ENCODE results near the gene C3orf22. TPM values are rescaled to one million over a fixed set of nuclear protein-coding genes. Genes with fewer than 3 reads are reported as not detected.

Gene C3orf22
- total RNA-seq, 1 experiment from 2014 or later: not detected

GRCh38 chr3:126529585-126530170, 29.1 kb downstream of the C3orf22 start:
- H3K27me3 ChIP-seq (ENCODE audit: low read length): no peaks in the 10 kb centered on the region
- no peak for DNase-seq
- no peaks in the 10 kb centered on the region for H3K9me3 ChIP-seq (ENCODE audit: low read length)
- no peak overlapping the region for H3K27ac ChIP-seq (ENCODE audit: low read length)
- no peak overlapping the region for H3K9ac ChIP-seq (ENCODE audit: low read length)
- H2AFZ ChIP-seq (ENCODE audit: low read length): no peak overlapping the region
- no peaks in the 10 kb centered on the region for H3K4me1 ChIP-seq (ENCODE audit: low read length)
- no peak overlapping the region for H3K4me2 ChIP-seq (ENCODE audit: low read depth, low read length, poor library complexity, severe bottlenecking)
- H3K79me2 ChIP-seq (ENCODE audit: low read length): no peaks in the 10 kb centered on the region
- H4K20me1 ChIP-seq (ENCODE audit: insufficient read depth, low read depth, low read length): no peaks in the 10 kb centered on the region
- no peaks in the 10 kb centered on the region for H3K36me3 ChIP-seq (ENCODE audit: insufficient read depth, low read length)
- no peaks in the 10 kb centered on the region for H3K9me2 ChIP-seq (replicated peaks; ENCODE audit: insufficient read depth, low read length)
- no peak overlapping the region for H3K4me3 ChIP-seq (ENCODE audit: low read length)

- H3K9ac ChIP-seq (ENCODE audit: low read length): no peak overlapping the region
- H3K9me2 ChIP-seq (replicated peaks; ENCODE audit: insufficient read depth, low read length): no peaks in the 10 kb centered on the region
- no peaks in the 10 kb centered on the region for H3K27me3 ChIP-seq (ENCODE audit: low read length)
- no peak overlapping the region for H3K27ac ChIP-seq (ENCODE audit: low read length)
- H3K4me2 ChIP-seq (ENCODE audit: low read depth, low read length, poor library complexity, severe bottlenecking): no peak overlapping the region
- H3K4me3 ChIP-seq (ENCODE audit: low read length): no peak overlapping the region
- no peaks in the 10 kb centered on the region for H3K79me2 ChIP-seq (ENCODE audit: low read length)
- no peak overlapping the region for H2AFZ ChIP-seq (ENCODE audit: low read length)
- no peaks in the 10 kb centered on the region for H3K36me3 ChIP-seq (ENCODE audit: insufficient read depth, low read length)
- no peak for DNase-seq
- no peaks in the 10 kb centered on the region for H3K9me3 ChIP-seq (ENCODE audit: low read length)
- H4K20me1 ChIP-seq (ENCODE audit: insufficient read depth, low read depth, low read length): no peaks in the 10 kb centered on the region
- H3K4me1 ChIP-seq (ENCODE audit: low read length): no peaks in the 10 kb centered on the region
These were observed 29.8 kb downstream of the C3orf22 start for GRCh38 chr3:126528800-126529541.

GRCh38 chr3:126528419-126528799, 30.3 kb downstream of the C3orf22 start:
- no peak overlapping the region for H3K4me3 ChIP-seq (ENCODE audit: low read length)
- no peak overlapping the region for H3K4me2 ChIP-seq (ENCODE audit: low read depth, low read length, poor library complexity, severe bottlenecking)
- no peaks in the 10 kb centered on the region for H3K27me3 ChIP-seq (ENCODE audit: low read length)
- H3K27ac ChIP-seq (ENCODE audit: low read length): no peak overlapping the region
- no peak overlapping the region for H3K9ac ChIP-seq (ENCODE audit: low read length)
- no peaks in the 10 kb centered on the region for H3K36me3 ChIP-seq (ENCODE audit: insufficient read depth, low read length)
- no peaks in the 10 kb centered on the region for H3K9me2 ChIP-seq (replicated peaks; ENCODE audit: insufficient read depth, low read length)
- H3K4me1 ChIP-seq (ENCODE audit: low read length): no peaks in the 10 kb centered on the region
- H3K79me2 ChIP-seq (ENCODE audit: low read length): no peaks in the 10 kb centered on the region
- DNase-seq: no peak
- no peaks in the 10 kb centered on the region for H3K9me3 ChIP-seq (ENCODE audit: low read length)
- no peak overlapping the region for H2AFZ ChIP-seq (ENCODE audit: low read length)
- H4K20me1 ChIP-seq (ENCODE audit: insufficient read depth, low read depth, low read length): no peaks in the 10 kb centered on the region

- no peak overlapping the region for H3K27ac ChIP-seq (ENCODE audit: low read length)
- no peaks in the 10 kb centered on the region for H3K9me3 ChIP-seq (ENCODE audit: low read length)
- H3K9ac ChIP-seq (ENCODE audit: low read length): no peak overlapping the region
- no peak overlapping the region for H3K4me2 ChIP-seq (ENCODE audit: low read depth, low read length, poor library complexity, severe bottlenecking)
- no peaks in the 10 kb centered on the region for H3K27me3 ChIP-seq (ENCODE audit: low read length)
- no peak for DNase-seq
- H4K20me1 ChIP-seq (ENCODE audit: insufficient read depth, low read depth, low read length): no peaks in the 10 kb centered on the region
- H3K4me1 ChIP-seq (ENCODE audit: low read length): no peaks in the 10 kb centered on the region
- H2AFZ ChIP-seq (ENCODE audit: low read length): no peak overlapping the region
- no peaks in the 10 kb centered on the region for H3K9me2 ChIP-seq (replicated peaks; ENCODE audit: insufficient read depth, low read length)
- no peaks in the 10 kb centered on the region for H3K36me3 ChIP-seq (ENCODE audit: insufficient read depth, low read length)
- H3K4me3 ChIP-seq (ENCODE audit: low read length): no peak overlapping the region
- H3K79me2 ChIP-seq (ENCODE audit: low read length): no peaks in the 10 kb centered on the region
These were observed 31.1 kb downstream of the C3orf22 start for GRCh38 chr3:126527455-126528211.

GRCh38 chr3:126527006-126527405, 31.7 kb downstream of the C3orf22 start:
- DNase-seq: no peak
- Histone ChIP-seq H3K79me2 (ENCODE audit: low read length) (no peaks in the 10 kb centered on the region), H3K36me3 (ENCODE audit: insufficient read depth, low read length) (no peaks in the 10 kb centered on the region), H3K4me2 (ENCODE audit: low read depth, low read length, poor library complexity, severe bottlenecking) (no peak overlapping the region), H3K27ac (ENCODE audit: low read length) (no peak overlapping the region), H3K9me3 (ENCODE audit: low read length) (no peaks in the 10 kb centered on the region), H3K9ac (ENCODE audit: low read length) (no peak overlapping the region), H3K9me2 (replicated peaks; ENCODE audit: insufficient read depth, low read length) (no peaks in the 10 kb centered on the region), H2AFZ (ENCODE audit: low read length) (no peak overlapping the region), H3K27me3 (ENCODE audit: low read length) (no peaks in the 10 kb centered on the region), H3K4me3 (ENCODE audit: low read length) (no peak overlapping the region), H3K4me1 (ENCODE audit: low read length) (no peaks in the 10 kb centered on the region), H4K20me1 (ENCODE audit: insufficient read depth, low read depth, low read length) (no peaks in the 10 kb centered on the region)

GRCh38 chr3:126526668-126527005, 32.1 kb downstream of the C3orf22 start:
- Histone ChIP-seq H3K36me3 (ENCODE audit: insufficient read depth, low read length) (no peaks in the 10 kb centered on the region), H3K27ac (ENCODE audit: low read length) (no peak overlapping the region), H3K79me2 (ENCODE audit: low read length) (no peaks in the 10 kb centered on the region), H3K9me3 (ENCODE audit: low read length) (no peaks in the 10 kb centered on the region), H3K9me2 (replicated peaks; ENCODE audit: insufficient read depth, low read length) (no peaks in the 10 kb centered on the region), H4K20me1 (ENCODE audit: insufficient read depth, low read depth, low read length) (no peaks in the 10 kb centered on the region), H3K9ac (ENCODE audit: low read length) (no peak overlapping the region), H3K27me3 (ENCODE audit: low read length) (no peaks in the 10 kb centered on the region), H3K4me3 (ENCODE audit: low read length) (no peak overlapping the region), H3K4me1 (ENCODE audit: low read length) (no peaks in the 10 kb centered on the region), H2AFZ (ENCODE audit: low read length) (no peak overlapping the region), H3K4me2 (ENCODE audit: low read depth, low read length, poor library complexity, severe bottlenecking) (no peak overlapping the region)
- DNase-seq: no peak

- no peak overlapping the region for H3K27ac ChIP-seq (ENCODE audit: low read length)
- no peaks in the 10 kb centered on the region for H3K9me3 ChIP-seq (ENCODE audit: low read length)
- no peak overlapping the region for H3K9ac ChIP-seq (ENCODE audit: low read length)
- H3K4me3 ChIP-seq (ENCODE audit: low read length): no peak overlapping the region
- H3K9me2 ChIP-seq (replicated peaks; ENCODE audit: insufficient read depth, low read length): no peaks in the 10 kb centered on the region
- no peak overlapping the region for H2AFZ ChIP-seq (ENCODE audit: low read length)
- no peak for DNase-seq
- no peaks in the 10 kb centered on the region for H4K20me1 ChIP-seq (ENCODE audit: insufficient read depth, low read depth, low read length)
- no peaks in the 10 kb centered on the region for H3K79me2 ChIP-seq (ENCODE audit: low read length)
- H3K27me3 ChIP-seq (ENCODE audit: low read length): no peaks in the 10 kb centered on the region
- H3K36me3 ChIP-seq (ENCODE audit: insufficient read depth, low read length): no peaks in the 10 kb centered on the region
- H3K4me1 ChIP-seq (ENCODE audit: low read length): no peaks in the 10 kb centered on the region
- H3K4me2 ChIP-seq (ENCODE audit: low read depth, low read length, poor library complexity, severe bottlenecking): no peak overlapping the region
These were observed 32.7 kb downstream of the C3orf22 start for GRCh38 chr3:126525853-126526667.

All from Karpas-422 (cell line).